HG02884 (cell line): ENCODE results near the gene RLN3.

ENCODE experiments used
- ATAC-seq: cut with Tn5 transposase; IDR thresholded peaks from one replicate; pipeline ENCODE4 v1.9.1; 2021; ENCODE audit warnings: mild to moderate bottlenecking, moderate library complexity; ENCODE audit not compliant: unreplicated experiment

The RLN3 gene

GRCh38 chr19:13993590-13994300 is 34.2 kb upstream of the RLN3 start:
- no peak for ATAC-seq

DNA sequence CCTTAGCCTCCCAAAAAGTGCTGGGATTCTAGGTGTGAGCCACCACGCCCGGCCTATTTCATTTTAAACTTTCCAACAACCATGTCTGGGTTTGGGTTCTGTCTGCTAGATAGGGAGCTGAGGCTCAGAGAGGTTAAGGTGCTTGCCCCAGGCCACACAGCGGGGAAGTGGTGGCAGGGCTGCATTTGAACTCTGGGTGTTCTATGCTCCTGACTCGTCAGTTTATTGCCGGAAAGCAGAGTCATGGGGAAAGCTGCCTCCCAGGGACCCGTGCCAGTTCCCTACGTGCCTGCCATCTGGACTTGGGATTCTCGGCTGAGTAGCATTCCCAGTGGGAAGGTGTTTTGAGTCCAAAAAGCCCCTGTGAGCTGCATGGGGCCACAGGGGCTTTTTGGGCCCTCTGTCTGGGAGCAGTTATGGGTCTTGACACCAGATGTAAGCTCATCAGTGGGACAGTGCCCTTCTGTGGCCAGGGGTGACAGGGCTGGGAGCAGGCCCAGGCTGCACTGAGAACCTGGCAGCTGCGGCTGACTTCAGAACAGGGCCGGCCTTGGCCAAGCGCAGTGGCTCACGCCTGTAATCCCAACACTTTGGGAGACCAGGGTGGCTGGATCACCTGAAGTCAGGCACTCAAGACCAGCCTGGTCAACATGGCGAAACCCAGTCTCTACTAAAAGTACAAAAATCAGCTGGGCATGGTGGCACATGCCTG is 32.8 kb upstream of the RLN3 start:
- ATAC-seq: no peak

DNA sequence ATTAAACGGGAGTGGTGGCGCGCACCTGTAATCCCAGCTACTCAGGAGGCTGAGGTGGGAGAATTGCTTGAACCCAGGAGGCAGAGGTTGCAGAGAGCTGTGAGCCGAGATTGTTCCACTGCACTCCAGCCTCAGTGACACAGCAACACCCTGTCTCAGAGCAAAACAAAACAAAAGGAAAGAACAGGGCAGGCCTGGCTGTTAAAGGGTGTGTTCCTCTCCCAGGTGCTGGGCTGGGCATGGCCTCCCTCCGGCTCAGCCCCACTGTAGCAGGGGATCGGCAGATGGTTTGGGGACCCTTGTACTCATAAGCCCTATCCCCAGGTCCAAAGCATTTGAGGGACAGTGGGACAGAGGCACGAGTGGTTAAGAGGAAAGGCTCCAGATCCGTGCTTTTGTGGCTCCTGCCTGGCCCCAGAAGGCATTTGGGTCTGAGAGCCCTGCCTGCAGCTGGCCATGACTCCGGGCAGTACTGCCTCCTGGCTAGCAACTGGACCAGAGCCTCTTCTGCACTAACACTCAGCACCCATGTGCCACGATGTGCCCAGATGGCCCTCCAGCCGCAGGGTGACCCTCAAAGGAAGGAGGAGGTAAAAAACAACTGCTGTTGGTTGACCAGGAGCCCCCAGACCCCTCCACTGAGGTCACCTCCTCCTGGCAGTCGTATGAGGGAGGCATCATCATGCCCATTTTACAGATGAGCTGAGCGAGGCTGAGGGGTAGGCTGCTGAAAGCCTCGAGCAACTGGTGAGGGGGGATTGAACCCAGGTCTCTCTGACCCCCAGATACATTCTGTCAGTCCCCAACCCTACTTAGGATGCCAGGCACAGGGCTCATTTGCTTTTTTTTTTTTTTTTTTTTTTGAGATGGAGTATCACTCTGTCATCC is 31.8 kb upstream of the RLN3 start:
- ATAC-seq: no peak

DNA sequence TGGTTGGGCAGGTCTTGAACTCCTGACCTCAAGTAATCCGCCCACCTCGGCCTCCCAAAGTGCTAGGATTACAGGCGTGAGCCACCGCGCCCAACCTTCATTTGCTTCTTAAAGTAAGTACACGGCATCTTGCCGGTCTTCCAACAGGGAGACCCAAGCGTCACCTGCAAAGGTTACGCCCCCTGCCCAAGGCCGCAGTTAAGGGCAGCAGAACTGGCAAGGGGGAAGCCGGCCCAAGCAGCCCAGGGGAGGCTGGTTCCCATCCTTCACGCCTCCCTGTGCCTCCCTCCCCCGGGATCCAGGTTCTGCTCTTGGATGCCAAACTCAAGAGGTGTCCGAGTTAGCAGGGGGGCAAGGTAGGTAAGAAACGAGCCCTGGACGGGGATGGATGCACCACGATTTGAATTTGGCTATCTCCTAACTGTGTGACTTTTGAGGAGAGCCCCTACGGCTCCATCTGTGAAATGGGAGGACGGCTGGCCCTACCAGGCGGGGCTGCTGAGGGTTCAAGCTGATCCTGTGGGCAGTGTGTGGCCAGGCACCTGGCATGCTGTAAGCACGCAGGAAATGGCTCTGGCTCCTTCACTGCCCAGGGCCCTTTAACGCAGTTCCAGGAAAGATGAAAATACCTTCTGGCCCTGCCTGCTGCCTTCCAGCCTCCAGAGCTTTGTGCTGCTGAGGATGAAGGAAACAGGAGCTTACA is 30.9 kb upstream of the RLN3 start:
- ATAC-seq: no peak

DNA sequence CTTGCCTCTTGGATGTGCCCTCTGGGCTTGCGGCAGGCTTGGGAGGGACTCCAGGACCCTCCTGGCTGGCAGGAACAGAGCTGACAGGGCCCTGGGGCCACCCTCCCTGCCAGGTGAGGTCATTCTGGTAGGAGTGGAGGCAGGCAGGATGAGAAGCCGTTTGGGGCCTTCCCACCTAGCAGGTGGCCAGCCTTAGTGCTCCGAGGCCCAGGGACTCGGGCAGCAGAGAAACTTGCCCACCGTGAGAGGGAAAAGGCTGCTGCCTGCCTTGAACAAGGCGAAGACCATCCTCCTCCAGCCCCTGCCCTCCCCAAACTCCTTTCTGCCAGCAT is 30.4 kb upstream of the RLN3 start:
- no peak for ATAC-seq

DNA sequence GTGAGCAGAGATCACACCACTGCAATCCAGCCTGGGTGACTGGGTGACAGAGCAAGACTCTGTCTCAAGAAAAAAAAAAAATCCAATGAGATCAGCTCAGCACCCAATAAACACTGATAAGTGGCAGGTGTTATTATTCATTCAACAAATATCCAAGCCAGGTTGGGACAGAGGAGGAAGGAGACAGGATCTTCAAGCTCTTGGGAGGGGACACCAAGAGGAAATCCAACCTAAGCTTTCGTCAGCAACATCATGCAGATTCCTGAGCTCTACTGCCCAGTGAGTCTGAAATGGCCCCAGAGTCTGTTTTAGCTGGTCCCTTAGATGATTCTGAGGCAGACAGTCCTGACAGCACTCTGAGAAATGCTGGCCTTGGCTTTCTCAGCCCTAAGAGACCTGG is 29.5 kb upstream of the RLN3 start:
- no peak for ATAC-seq

GRCh38 chr19:13999085-13999484 is 28.9 kb upstream of the RLN3 start:
- ATAC-seq: no peak

DNA sequence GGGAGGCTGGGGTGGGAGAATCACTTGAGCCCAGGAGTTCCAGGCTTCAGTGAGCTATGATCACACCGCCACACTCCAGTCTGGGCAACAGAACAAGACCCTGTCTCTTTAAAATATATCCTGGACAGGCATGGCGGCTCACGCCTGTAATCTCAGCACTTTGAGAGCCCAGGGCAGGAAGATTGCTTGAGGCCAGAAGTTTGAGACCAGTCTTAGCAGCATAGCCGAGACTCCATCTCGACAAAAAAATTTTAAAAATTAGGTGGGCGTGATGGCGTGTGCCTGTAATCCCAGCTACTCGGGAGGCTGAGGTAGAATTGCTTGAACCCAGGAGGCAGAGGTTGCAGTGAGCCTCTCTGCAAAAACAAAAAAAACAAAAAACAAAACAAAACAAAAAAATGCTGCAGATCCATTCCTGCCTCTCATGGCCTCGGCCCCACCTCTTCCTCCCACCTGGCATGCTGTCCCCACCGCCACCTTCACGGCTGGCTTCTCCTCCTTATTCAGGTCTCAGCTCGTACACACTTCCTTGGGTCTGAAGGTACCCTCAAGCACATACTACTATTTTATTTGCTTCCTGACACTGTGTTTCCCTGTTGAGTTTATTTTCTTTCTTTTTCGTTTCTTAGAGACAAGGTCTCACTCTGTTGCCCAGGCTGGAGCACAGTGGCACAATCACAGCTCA is 27.1 kb upstream of the RLN3 start:
- ATAC-seq: no peak

- no peak for ATAC-seq
Measured at GRCh38 chr19:14002571-14003250, 25.2 kb upstream of the RLN3 start.

DNA sequence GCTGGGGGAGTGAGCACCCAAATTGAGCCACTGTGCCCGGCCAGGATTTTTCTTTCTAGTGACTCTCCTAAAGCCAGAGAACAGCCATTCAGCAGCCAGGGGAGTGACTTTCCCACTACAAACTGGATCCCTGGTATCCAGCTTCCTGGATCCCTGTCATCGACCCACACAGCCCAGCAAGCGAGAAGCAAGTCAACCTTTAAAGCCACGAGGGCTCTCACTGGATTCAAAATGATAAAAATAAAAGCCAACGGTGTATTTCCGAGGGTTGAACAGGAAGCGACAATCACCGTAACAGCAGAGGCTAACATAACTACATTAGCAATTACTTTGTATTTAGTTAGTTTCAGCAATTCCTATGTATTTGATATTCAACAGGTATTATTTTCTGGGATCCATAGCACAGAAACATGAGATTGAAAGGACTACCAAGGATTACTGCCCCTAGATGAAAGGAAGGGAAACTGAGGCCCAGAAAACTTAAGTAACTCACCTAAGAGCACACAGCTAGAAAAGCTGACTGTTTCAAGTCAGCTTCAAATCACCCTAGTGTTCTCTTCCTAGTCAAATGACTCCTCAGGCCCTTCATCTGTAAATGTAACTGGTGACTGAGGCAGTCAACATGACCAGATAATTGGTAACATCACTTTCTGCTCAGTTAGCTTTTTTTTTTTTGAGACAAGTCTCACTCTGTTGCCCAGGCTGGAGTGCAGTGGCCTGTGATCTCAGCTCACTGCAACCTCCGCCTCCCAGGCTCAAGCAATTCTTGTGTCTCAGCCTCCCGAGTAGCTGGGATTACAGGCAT is 24.5 kb upstream of the RLN3 start:
- no peak for ATAC-seq

DNA sequence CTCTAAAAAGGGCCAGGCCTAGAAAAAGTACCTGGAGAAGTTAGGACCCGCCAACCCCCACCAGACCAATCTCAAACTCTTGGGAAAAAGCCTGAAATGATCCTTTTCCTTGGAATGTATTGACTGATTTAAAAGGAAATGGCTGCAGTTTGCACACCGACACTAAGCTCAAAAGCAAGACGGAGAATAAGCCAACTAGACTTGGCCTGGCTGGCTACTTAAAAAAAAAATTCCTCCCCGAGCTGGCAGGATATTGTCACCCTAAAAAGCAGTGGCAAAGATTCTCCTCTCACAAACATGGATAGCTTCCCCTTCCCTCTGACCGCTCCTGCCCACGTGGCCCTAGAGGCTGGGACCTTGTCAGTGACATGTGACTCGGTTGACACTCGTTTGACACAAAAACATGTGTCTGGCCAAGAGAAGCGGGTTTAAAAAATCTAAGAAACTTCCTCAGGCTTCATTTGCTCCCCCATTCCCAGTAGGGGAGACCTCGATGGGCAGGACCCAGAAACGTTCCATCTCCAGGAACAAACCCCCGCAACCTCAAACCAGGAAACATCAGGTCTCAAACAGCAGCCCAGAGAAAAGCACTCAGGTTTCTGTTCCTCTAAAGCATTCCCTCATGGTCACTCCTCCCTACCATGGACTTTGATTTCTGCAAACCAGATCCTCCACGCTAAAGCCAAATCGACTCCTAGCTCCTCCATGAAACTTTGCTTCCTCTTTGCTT is 23.2 kb upstream of the RLN3 start:
- no peak for ATAC-seq

GRCh38 chr19:14005349-14006084 is 22.4 kb upstream of the RLN3 start:
- no peak for ATAC-seq

DNA sequence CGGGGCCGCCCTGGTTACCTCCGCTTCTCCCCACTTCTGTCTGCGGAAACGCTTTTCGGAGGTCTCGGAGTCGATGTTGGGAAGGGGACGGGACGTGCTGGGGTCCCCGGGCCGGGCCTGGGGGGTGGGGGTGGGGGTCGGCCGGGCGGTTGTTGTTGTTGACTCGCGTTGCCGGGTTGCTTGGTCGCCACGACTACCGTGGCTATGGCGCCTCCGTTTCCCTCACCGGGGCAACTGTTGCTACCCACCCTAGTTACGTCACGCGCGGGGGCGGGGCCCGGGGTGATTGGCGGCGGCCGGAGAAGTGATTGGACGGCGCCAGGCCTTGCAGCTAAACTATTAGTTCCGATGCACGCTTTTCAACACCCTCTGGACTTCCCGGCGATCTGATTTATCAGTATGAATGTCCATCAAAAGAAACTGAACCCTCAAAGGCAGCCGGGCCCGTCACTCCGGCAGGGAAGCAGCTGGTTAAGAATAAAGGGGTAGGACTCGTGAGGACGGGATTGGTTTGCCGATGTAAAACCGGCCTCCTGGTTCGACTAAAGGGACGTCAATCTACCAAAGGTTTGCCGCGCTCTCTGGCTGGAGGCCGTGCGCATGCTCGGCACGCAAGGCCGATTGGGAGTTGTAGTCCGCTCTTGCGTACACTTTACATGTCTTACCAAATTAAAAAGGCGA is 21.7 kb upstream of the RLN3 start, which contains the start of gene RFX1:
Gene RFX1 (minus strand): TSS at position 236 of the 681 bp plus-strand sequence. CDS start 12,477 bp downstream, outside the sequence.
- ATAC-seq: peak; percentile 58

DNA sequence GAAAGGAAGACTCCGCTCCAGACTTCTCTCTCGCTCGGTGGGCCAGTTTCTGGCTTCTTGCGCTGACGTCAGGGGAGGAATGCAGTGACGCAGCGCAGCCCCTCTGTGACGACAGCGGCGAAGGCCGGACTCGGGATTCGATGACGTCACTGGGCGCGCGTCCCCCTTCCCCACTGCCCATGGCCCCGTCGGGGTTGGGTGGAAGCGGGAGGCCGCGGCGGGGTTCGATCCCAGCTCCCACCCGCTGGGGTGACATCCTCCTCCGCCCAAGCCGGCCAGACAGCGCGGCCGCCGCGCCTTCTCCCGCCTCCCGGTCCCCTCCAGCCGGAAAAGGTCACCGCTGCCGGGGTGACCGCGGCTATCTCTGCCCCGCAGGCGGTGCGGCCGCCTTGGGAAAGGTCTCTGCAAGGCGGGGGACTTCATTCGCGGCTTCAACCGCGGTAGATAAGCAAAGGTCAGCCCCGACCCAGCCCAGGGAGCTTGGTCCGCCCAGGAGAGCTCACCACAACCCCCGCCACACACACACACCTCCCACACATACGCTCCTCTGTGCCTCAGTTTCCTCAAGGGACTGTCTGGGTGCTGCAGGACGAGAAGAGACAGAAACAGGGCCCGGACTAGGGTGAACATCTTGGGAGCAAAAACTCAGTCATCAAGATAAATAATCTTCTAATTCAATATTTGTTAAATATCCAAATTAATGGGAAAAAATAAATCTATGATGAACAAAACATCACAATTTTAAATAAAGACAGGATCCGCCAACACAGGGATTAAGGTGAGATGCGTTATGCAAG is 21.0 kb upstream of the RLN3 start:
- ATAC-seq: peak; percentile 22

DNA sequence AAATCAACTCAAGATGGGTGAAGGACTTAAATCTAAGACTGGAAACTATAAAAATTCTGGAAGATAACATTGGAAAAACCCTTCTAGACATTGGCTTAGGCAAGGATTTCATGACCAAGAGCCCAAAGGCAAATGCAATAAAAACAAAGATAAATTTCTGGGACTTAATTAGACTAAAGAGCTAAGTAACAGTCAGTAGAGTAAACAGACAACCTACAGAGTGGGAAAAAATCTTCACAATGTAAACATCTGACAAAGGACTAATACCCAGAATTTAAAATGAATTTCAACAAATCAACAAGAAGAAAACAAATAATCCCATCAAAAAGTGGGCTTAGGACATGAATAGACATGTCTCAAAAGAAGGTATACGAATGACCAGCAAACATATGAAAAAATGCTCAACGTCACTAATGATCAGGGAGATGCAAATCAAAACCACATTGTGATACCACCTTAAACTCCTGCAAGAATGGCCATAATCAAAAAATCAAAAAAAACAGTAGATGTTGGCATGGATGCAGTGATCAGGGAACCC is 15.5 kb upstream of the RLN3 start:
- ATAC-seq: no peak

DNA sequence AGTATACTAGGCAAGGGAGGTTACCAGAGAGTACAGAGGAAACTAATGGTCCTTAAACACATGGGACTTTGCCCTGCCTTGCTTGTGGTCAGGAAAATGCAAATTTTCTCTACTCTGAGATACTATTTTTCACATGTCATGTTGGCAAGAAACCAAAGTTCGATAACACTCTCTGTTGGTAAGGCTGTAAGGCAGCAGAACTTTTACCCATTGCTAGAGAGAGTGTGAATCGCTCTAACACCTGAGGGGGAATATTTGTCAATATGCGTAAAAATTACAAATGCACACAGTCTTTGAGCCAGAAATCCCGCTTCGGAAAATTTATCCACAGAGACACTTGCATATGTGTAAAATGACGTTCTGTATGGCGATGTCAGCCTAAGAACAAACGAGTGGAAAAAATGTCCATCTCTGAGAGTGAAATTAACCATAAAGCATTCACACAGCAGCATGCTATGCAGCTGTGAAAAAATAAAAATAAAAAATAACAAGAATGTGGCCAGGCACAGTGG is 12.4 kb upstream of the RLN3 start:
- ATAC-seq: no peak
